Naive B cell (primary cell): ENCODE data around the gene FAT4. TPM values are rescaled to one million over a fixed set of nuclear protein-coding genes. Genes with fewer than 3 reads are reported as not detected.

Experiments used
- ATAC-seq, 2 donors: fragments of 150-1000 bp; cut with Tn5 transposase; 2 replicates each; pipeline ENCODE4 v1.10.0; 2021; ENCODE audit warnings: low read depth in 2 of 2, mild to moderate bottlenecking in 2 of 2, moderate library complexity in 2 of 2
- DNase-seq: peaks from one replicate; pipeline ENCODE4 v3.0.0; 2022
- H3K27ac Mint-ChIP-seq, 6 donors: one replicate each; pipeline ENCODE4 v1.8.0; 2020 to 2022; ENCODE audit warnings: mild to moderate bottlenecking in 6 of 6, mixed read lengths in 6 of 6, moderate library complexity in 5 of 6, inconsistent platforms in 2 of 6
- H3K27me3 Mint-ChIP-seq, 3 donors: one replicate each; pipeline ENCODE4 v1.8.0; 2021 to 2022; ENCODE audit warnings: mixed read lengths in 3 of 3, mild to moderate bottlenecking in 1 of 3
- H3K36me3 Mint-ChIP-seq, 2 donors: one replicate each; pipeline ENCODE4 v1.8.0; 2020 to 2022; ENCODE audit warnings: mixed read lengths in 2 of 2, inconsistent platforms in 1 of 2, mild to moderate bottlenecking in 1 of 2
- H3K4me1 Mint-ChIP-seq, 3 donors: one replicate each; pipeline ENCODE4 v1.8.0; 2020 to 2022; ENCODE audit warnings: mixed read lengths in 3 of 3, inconsistent platforms in 1 of 3, mild to moderate bottlenecking in 1 of 3, moderate library complexity in 1 of 3
- H3K4me3 Mint-ChIP-seq, 8 donors: one replicate each; pipeline ENCODE4 v1.8.0; 2020 to 2022; ENCODE audit warnings: mild to moderate bottlenecking in 8 of 8, mixed read lengths in 8 of 8, moderate library complexity in 8 of 8, inconsistent platforms in 2 of 8
- H3K9me3 Mint-ChIP-seq, 7 donors: one replicate each; pipeline ENCODE4 v1.8.0; 2020 to 2022; ENCODE audit warnings: mixed read lengths in 7 of 7, mild to moderate bottlenecking in 5 of 7, inconsistent platforms in 2 of 7, moderate library complexity in 1 of 7
- polyA plus RNA-seq, 6 donors: library from polyadenylated mRNA; unstranded; fragments of 300-500 nt; fragmentation: Illumina TruSeq; gene quantifications; one replicate each; pipeline ENCODE4 v1.2.3, GENCODE V29; 2021; ENCODE audit warnings: low read depth in 6 of 6

The FAT4 gene
- polyA plus RNA-seq, 6 donors from 2014 or later, result not detected

DNA sequence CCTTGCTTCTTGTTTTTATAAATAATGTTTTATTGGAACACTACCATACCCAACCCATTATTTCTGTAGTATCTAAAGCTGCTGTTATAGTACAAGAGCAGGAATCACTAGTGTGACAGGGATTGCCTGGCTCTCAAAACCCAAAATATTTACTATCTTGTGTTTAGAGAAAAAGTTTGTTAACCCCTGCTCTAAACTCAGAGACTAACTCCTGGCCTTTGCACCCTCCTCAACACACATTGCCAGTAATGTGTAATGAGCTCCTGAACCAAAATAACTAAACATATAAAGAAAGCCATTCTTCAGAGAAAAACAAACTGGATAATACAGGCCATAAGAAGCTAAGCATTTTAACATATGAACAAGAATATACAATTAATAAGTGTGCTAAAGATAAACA, 8.2 kb upstream of the FAT4 start:
- peaks cover 9 to 22% (median 13%) of the 10 kb centered on the region in 3 donors for H3K27me3 Mint-ChIP-seq
- no peaks in the 10 kb centered on the region for H3K9me3 Mint-ChIP-seq
- H3K36me3 Mint-ChIP-seq, result no peaks in the 10 kb centered on the region

DNA sequence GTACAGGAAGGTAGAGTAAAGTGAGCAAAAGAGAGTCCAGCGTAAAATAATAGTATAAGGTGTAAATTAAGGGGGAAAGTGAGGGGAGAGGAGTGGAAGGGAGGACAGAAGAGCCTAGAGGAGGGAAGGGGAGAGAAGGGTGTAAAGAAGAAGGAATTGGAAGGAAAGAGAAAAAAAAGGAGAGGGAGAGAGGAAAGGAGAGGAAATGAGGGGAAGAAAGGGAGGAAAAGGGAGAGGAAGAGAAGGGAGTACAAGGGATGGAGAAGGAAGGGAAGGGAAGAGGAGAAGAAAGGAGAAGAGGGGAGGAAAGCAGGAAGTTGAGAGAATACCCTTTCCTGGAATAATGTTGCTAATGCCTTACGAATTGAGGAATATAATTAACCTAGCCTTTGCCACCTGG, 3.3 kb upstream of the FAT4 start:
- no peak for ATAC-seq
- Mint-ChIP-seq H3K4me3 (peak overlapping the region in 1 of 8 donors; percentile 0), H3K36me3 (no peaks in the 10 kb centered on the region)

More for the DNA sequence above, 8.2 kb upstream of the FAT4 start:
- Mint-ChIP-seq H3K4me3 (no peak overlapping the region), H3K27ac (no peak overlapping the region), H3K4me1 (no peaks in the 10 kb centered on the region)
- no peak for ATAC-seq
- no peak for DNase-seq

DNA sequence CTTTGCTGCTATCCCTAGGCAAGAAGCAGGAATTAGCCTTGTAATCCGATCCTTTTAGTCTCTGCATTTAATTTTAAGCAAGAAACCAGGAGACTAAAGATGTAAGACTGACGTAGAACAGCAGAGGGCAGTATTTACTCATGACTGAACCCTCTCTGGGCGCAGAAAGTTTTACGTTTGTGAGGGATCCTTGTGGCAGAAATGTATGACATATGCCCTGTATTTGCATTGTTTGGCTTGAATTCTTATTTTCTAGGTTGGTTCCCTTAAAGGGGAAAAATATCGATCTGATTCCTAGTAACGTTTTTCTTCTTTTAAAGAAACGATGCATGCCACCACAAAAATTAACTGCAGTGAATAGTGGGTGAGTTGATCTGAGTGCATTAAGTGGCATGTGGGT, 1.3 kb upstream of the FAT4 start:
- no peaks in the 10 kb centered on the region for H3K36me3 Mint-ChIP-seq
- peaks cover 25 to 46% (median 37%) of the 10 kb centered on the region in 3 donors for H3K4me1 Mint-ChIP-seq
- peaks cover 0 to 4% (median 0%) of the 10 kb centered on the region in 7 donors for H3K9me3 Mint-ChIP-seq
- peak; percentile 25 for DNase-seq
- peak overlapping the region in 4 of 8 donors; percentile 44 to 87 (median 58) for H3K4me3 Mint-ChIP-seq
- ATAC-seq, result peak in 1 of 2 donors; percentile 24
- H3K27ac Mint-ChIP-seq, result no peak overlapping the region
- H3K27me3 Mint-ChIP-seq, result peaks cover 53 to 64% (median 61%) of the 10 kb centered on the region in 3 donors

More for the DNA sequence above, 3.3 kb upstream of the FAT4 start:
- no peaks in the 10 kb centered on the region for H3K9me3 Mint-ChIP-seq
- H3K4me1 Mint-ChIP-seq, result peaks cover 18 to 30% (median 21%) of the 10 kb centered on the region in 3 donors
- peaks cover 42 to 47% (median 44%) of the 10 kb centered on the region in 3 donors for H3K27me3 Mint-ChIP-seq
- no peak overlapping the region for H3K27ac Mint-ChIP-seq
- DNase-seq, result no peak

DNA sequence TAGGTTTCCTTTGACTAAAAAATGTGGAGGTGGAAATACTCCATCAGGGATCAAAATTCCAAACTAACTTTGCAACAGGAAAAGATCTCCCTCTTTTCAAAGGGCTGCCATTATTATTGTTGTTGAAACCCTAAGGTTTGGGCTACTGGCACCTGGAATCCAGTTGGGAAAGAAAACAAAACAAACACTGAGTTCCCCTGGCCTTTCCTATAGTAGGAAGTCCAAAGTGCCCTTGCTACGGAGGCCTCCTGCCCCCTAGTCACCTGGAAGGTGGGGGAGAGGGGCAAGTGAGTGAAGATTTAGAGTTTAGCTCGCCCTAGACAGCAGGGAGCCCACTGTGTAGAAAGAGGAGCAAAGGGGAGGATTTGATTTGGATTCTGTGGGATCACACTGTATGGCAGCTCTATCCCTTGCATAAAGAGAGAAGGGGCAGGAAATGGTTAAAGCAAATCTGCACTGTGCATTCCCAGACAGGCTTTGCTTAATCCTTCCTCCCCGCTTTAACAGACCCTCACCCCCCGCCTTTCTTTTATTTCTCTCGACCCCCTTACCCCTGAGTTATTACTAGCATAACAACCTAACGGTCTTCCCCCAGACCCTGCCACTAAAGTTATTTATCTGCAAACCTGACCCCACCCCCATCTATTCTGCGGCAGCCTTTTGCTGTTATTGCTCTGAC, 627 bp upstream of the FAT4 start:
- H3K36me3 Mint-ChIP-seq, result no peaks in the 10 kb centered on the region
- peaks cover 0 to 9% (median 0%) of the 10 kb centered on the region in 7 donors for H3K9me3 Mint-ChIP-seq
- peak overlapping the region; percentile 82 to 93 (median 88) for H3K4me3 Mint-ChIP-seq
- ATAC-seq (no peak), DNase-seq (no peak)
- H3K27me3 Mint-ChIP-seq, result peaks cover 60 to 70% (median 68%) of the 10 kb centered on the region in 3 donors
- H3K27ac Mint-ChIP-seq, result peak overlapping the region in 1 of 6 donors; percentile 78
- peaks cover 25 to 46% (median 37%) of the 10 kb centered on the region in 3 donors for H3K4me1 Mint-ChIP-seq

DNA sequence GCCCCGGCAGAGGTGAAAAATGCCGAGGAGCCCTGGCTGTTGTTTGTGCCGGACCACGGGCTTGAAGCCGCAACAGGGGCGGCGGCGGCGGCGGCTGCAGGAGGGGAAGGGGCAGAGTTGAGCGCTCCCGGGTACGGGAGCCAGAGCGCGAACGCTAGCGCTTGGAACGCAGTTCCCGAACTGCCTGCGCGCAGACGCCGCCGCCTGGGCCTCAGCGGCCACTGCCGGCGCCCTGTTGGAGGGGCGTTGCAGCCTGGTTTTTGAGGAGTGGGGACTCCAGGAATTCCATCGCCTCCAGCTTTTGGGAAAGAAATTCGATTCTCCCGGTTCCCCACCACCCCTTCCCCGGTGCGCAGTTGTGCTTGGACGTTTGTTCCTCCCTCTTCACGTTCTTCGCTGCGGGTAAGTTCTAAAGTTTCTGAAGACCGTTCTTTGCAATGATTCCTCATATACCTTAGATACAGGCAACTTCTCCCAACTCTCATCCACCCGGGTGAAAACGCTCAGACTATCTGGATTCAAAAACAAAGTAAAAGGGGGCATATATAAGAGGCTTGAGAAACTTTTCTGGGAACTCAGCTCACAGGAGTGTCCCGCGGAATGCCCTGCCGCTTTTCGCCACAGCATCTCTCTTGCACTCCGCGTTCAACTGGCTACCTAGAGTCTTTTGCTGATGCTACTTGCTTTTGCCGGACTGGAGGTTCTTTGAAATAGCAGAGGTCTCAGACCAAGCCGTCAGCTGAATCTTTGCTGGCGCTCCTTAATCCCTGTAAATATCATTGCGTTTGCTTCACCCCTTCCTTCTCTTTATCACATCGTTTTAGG, 1.0 kb downstream of the FAT4 start:
- Mint-ChIP-seq H3K4me3 (peak overlapping the region; percentile 82 to 93 (median 88)), H3K27me3 (peaks cover 61 to 82% (median 80%) of the 10 kb centered on the region in 3 donors), H3K36me3 (no peaks in the 10 kb centered on the region), H3K4me1 (peaks cover 25 to 46% (median 37%) of the 10 kb centered on the region in 3 donors), H3K9me3 (peaks cover 0 to 9% (median 0%) of the 10 kb centered on the region in 7 donors), H3K27ac (peak overlapping the region in 2 of 6 donors; percentile 50 to 76)
- ATAC-seq (peak; percentile 15 to 17), DNase-seq (no peak)

DNA sequence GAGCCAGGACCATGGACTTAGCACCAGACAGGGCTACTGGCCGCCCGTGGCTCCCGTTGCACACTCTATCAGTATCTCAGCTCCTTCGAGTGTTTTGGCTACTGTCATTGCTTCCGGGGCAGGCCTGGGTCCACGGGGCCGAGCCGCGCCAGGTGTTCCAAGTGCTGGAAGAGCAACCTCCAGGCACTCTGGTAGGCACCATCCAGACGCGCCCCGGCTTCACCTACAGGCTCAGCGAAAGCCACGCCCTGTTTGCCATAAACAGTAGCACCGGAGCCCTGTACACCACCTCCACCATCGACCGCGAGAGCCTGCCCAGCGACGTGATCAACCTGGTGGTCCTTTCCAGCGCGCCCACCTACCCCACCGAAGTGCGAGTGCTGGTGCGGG, 1.6 kb downstream of the FAT4 start:
- peaks cover 25 to 46% (median 37%) of the 10 kb centered on the region in 3 donors for H3K4me1 Mint-ChIP-seq
- peak overlapping the region; percentile 82 to 93 (median 88) for H3K4me3 Mint-ChIP-seq
- H3K36me3 Mint-ChIP-seq, result no peaks in the 10 kb centered on the region
- ATAC-seq, result no peak
- no peak for DNase-seq
- peaks cover 57 to 80% (median 77%) of the 10 kb centered on the region in 3 donors for H3K27me3 Mint-ChIP-seq
- H3K27ac Mint-ChIP-seq, result peak overlapping the region in 2 of 6 donors; percentile 57 to 76
- H3K9me3 Mint-ChIP-seq, result peaks cover 0 to 9% (median 0%) of the 10 kb centered on the region in 7 donors

DNA sequence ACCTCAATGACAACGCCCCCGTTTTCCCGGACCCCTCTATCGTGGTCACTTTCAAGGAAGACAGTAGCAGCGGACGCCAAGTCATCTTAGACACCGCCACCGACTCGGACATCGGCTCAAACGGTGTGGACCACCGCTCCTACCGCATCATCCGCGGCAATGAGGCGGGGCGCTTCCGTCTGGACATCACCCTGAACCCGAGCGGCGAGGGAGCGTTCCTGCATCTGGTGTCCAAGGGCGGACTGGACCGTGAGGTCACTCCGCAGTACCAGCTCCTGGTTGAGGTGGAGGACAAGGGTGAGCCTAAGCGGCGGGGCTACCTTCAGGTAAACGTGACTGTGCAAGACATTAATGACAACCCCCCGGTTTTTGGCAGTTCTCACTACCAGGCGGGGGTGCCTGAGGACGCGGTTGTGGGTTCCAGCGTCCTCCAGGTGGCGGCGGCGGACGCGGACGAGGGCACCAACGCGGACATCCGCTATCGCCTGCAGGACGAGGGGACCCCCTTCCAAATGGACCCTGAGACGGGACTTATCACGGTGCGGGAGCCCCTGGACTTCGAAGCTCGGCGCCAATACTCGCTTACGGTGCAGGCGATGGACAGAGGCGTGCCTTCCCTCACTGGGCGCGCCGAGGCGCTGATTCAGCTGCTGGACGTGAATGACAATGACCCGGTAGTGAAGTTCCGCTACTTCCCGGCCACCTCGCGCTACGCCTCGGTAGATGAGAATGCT, 2.2 kb downstream of the FAT4 start:
- peak overlapping the region in 1 of 6 donors; percentile 57 for H3K27ac Mint-ChIP-seq
- peaks cover 25 to 46% (median 37%) of the 10 kb centered on the region in 3 donors for H3K4me1 Mint-ChIP-seq
- peak overlapping the region; percentile 42 to 93 (median 88) for H3K4me3 Mint-ChIP-seq
- H3K27me3 Mint-ChIP-seq, result peaks cover 56 to 76% (median 73%) of the 10 kb centered on the region in 3 donors
- ATAC-seq (no peak), DNase-seq (no peak)
- H3K9me3 Mint-ChIP-seq, result peaks cover 0 to 9% (median 0%) of the 10 kb centered on the region in 7 donors
- H3K36me3 Mint-ChIP-seq, result no peaks in the 10 kb centered on the region

DNA sequence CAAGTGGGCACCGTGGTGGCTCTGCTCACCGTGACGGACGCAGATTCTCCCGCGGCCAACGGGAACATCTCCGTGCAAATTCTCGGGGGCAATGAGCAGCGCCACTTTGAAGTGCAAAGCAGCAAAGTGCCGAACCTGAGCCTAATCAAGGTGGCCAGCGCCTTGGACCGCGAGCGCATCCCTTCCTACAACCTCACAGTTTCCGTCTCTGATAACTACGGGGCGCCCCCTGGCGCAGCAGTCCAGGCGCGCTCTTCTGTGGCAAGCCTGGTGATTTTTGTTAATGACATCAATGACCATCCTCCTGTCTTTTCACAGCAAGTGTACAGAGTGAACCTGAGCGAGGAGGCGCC, 2.7 kb downstream of the FAT4 start:
- no peak overlapping the region for H3K27ac Mint-ChIP-seq
- DNase-seq (no peak), ATAC-seq (no peak)
- H3K36me3 Mint-ChIP-seq, result no peaks in the 10 kb centered on the region
- H3K4me1 Mint-ChIP-seq, result peaks cover 25 to 46% (median 37%) of the 10 kb centered on the region in 3 donors
- peaks cover 52 to 72% (median 69%) of the 10 kb centered on the region in 3 donors for H3K27me3 Mint-ChIP-seq
- peaks cover 0 to 9% (median 0%) of the 10 kb centered on the region in 7 donors for H3K9me3 Mint-ChIP-seq
- peak overlapping the region in 7 of 8 donors; percentile 34 to 89 (median 59) for H3K4me3 Mint-ChIP-seq

DNA sequence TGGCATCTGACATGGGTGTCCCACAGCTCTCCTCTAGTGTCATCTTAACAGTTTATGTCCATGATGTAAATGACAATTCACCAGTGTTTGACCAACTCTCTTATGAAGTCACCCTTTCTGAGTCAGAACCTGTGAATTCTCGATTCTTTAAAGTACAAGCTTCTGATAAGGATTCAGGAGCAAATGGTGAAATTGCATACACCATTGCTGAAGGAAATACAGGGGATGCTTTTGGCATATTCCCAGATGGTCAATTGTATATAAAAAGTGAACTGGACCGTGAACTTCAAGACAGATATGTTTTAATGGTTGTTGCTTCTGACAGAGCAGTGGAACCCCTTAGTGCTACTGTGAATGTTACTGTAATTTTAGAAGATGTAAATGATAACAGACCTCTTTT, 4.6 kb downstream of the FAT4 start:
- Mint-ChIP-seq H3K36me3 (no peaks in the 10 kb centered on the region), H3K4me1 (peaks cover 22 to 36% (median 31%) of the 10 kb centered on the region in 3 donors)

DNA sequence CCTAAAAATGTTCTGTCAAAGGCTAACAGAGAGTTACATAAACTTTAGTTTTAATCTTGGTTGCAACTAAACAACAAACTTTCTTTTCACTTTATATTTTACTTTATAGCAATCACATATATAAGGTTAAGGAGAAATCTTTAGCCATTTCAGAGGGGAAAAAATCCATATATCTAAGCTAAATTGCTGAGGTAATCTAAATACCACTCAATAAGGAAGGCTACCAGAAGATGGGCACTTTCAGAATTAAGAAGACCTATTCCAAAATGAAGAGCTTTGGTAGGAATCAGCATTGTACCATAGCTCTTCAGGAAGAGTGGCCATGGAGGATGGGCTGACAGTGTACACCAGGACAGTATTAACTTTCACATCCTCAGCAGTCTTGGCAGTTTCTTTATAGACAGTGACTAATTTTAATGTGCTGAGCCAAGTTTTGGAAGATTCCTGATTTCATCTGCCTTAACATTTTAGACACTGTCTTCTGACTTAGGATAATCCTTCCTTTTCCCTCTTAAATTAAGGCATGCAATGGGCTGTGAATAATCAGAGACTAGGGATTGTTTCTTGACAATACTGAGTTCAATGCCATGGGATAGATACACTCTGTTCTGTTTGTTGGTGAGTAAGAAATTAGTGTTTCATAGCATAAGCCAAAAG, 7.1 kb downstream of the FAT4 start:
- Mint-ChIP-seq H3K4me3 (no peak overlapping the region), H3K9me3 (peaks cover 0 to 9% (median 0%) of the 10 kb centered on the region in 7 donors), H3K4me1 (peaks cover 4 to 12% (median 12%) of the 10 kb centered on the region in 3 donors), H3K27me3 (peaks cover 29 to 42% (median 37%) of the 10 kb centered on the region in 3 donors), H3K36me3 (no peaks in the 10 kb centered on the region), H3K27ac (no peak overlapping the region)
- ATAC-seq (no peak), DNase-seq (no peak)

More for the DNA sequence above, 4.6 kb downstream of the FAT4 start:
- ATAC-seq (no peak), DNase-seq (no peak)
- Mint-ChIP-seq H3K4me3 (no peak overlapping the region), H3K27me3 (peaks cover 46 to 64% (median 56%) of the 10 kb centered on the region in 3 donors), H3K27ac (no peak overlapping the region), H3K9me3 (peaks cover 0 to 9% (median 0%) of the 10 kb centered on the region in 7 donors)

DNA sequence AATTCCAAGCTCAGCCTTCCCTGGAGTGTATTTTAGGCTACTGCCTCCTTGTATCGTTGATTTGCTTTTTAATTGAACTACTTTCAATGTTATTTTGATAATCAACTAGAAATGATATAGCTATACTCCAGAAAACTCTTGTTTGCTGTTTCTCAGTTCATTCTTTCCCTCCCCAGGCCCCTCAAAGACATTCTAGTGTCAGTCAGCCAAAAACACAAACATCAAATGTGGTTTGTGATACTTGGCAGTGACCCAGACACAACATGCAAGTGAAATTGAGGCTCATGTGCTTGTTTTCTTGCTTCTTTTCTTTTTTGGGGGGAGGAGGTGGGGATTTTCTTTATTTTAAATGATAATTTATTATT, 7.6 kb downstream of the FAT4 start:
- no peak overlapping the region for H3K4me3 Mint-ChIP-seq
- peaks cover 29 to 37% (median 33%) of the 10 kb centered on the region in 3 donors for H3K27me3 Mint-ChIP-seq
- no peak for ATAC-seq
- peaks cover 4 to 8% (median 7%) of the 10 kb centered on the region in 3 donors for H3K4me1 Mint-ChIP-seq
- H3K27ac Mint-ChIP-seq, result no peak overlapping the region
- no peak for DNase-seq
- H3K36me3 Mint-ChIP-seq, result no peaks in the 10 kb centered on the region
- peaks cover 0 to 9% (median 0%) of the 10 kb centered on the region in 7 donors for H3K9me3 Mint-ChIP-seq

DNA sequence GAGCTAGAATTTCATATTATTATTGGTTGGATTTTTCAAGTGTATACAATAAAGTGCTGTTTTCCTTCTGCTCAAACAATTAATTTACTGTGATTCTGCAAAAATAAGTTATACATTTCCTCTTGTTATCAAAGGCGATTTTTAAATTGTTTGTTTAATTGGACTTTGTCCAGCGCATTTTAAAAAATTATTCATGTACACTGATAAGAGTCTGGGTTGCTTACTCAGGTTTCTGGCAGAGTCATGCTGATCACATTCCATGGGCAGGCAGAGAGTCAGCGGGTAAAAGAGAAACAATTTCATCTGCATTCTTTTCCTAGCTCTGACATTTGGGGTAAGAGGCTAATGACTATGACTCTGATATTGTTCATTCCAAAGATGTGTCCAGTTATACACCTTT, 8.9 kb downstream of the FAT4 start:
- H3K36me3 Mint-ChIP-seq, result no peaks in the 10 kb centered on the region
- DNase-seq (no peak), ATAC-seq (no peak)
- peaks cover 0 to 3% (median 0%) of the 10 kb centered on the region in 7 donors for H3K9me3 Mint-ChIP-seq
- peaks cover 16 to 24% (median 20%) of the 10 kb centered on the region in 3 donors for H3K27me3 Mint-ChIP-seq
- H3K4me1 Mint-ChIP-seq, result no peaks in the 10 kb centered on the region
- H3K4me3 Mint-ChIP-seq, result no peak overlapping the region
- H3K27ac Mint-ChIP-seq, result no peak overlapping the region
